Measurements from ENCODE around the gene GNB2. TPM values are rescaled to one million over a fixed set of nuclear protein-coding genes. Genes with fewer than 3 reads are reported as not detected.

GNB2 gene
- total and polyA plus RNA-seq, 2 of the 13 experiments (the other 11 are each of a cell fraction or from before 2014, with no cell fraction given), result 48.3 to 67.1 TPM

- peak; percentile 88 for TF ChIP-seq MAX (IDR thresholded peaks at IDR 0.05)
- TF ChIP-seq ZFP36 (IDR thresholded peaks at IDR 0.05; ENCODE audit: borderline replicate concordance, low read depth, low read length, partially characterized antibody), result peak; percentile 78
- TF ChIP-seq FOXO4 (CRISPR knock-in tag; conservative IDR thresholded peaks at IDR 0.05), result no peak
- TF ChIP-seq REL (CRISPR knock-in tag; conservative IDR thresholded peaks at IDR 0.05), result no peak
- TF ChIP-seq SP4 (CRISPR knock-in tag; IDR thresholded peaks at IDR 0.05), result 0 out of 2 replicates have a peak, but pooled peaks have one; percentile 34
- TF ChIP-seq ZNF687 (CRISPR knock-in tag; IDR thresholded peaks at IDR 0.05), result peak; percentile 70
- TF ChIP-seq POLR2A (IDR thresholded peaks at IDR 0.05; ENCODE audit: insufficient read depth in 1 of 2, low read depth in 2 of 2, low read length in 2 of 2), result 0 out of 4 replicates have a peak, but pooled peaks of 1 of the 2 experiments have one; percentile 5
- no peak for TF ChIP-seq ZSCAN30 (CRISPR knock-in tag; IDR thresholded peaks at IDR 0.05)
- no peak for TF ChIP-seq ZNF83 (CRISPR knock-in tag; IDR thresholded peaks at IDR 0.05; ENCODE audit: borderline replicate concordance)
- peak; percentile 51 for TF ChIP-seq ZNF281 (CRISPR knock-in tag; IDR thresholded peaks at IDR 0.05; ENCODE audit: borderline replicate concordance)
- no peak for TF ChIP-seq LRRFIP1 (CRISPR knock-in tag; conservative IDR thresholded peaks at IDR 0.05)
- TF ChIP-seq MYC (CRISPR knock-in tag; IDR thresholded peaks at IDR 0.05; ENCODE audit: borderline replicate concordance), result peak; percentile 55
- TF ChIP-seq ZNF263 (CRISPR knock-in tag; IDR thresholded peaks at IDR 0.05), result no peak
- TF ChIP-seq ZNF441 (CRISPR knock-in tag; IDR thresholded peaks at IDR 0.05; ENCODE audit: borderline replicate concordance), result peak; percentile 83
- TF ChIP-seq ZBTB2 (CRISPR knock-in tag; IDR thresholded peaks at IDR 0.05; ENCODE audit: low read depth), result peak; percentile 83; the same call in 1 of the 2 replicates
Measured at GRCh38 chr7:100694098-100694745, 20.7 kb downstream of the GNB2 start, which contains the start of gene GIGYF1 (continued).
